IMR-90 (cell line): ENCODE results near the gene TPO. TPM values are rescaled to one million over a fixed set of nuclear protein-coding genes. Genes with fewer than 3 reads are reported as not detected.

Experiments used
- ATAC-seq: fragments of 200-7000 bp; cut with Tn5 transposase; 2 replicates; pipeline ENCODE4 v1.9.1; 2020; ENCODE audit warnings: low read depth, mild to moderate bottlenecking, moderate library complexity
- BruUV-seq: library from RNA; stranded (reverse); fragments of 400-500 nt; replicated peaks from 2 replicates; lab custom pipeline; 2021; lab: Mats Ljungman, UMichigan
- CTCF ChIA-PET: fragments of 300-600 bp; formaldehyde crosslinking; extraction: SDS; loops from one replicate; lab custom pipeline; 2021; ENCODE audit warnings: antibody characterized with exemption; lab: Yijun Ruan, JAX
- POLR2A ChIA-PET: fragments of 300-600 bp; sonication (Branson Sonifier 250); formaldehyde crosslinking; loops from one replicate; lab custom pipeline; 2022; ENCODE audit warnings: antibody characterized with exemption; ENCODE audit not compliant: unreplicated experiment; lab: Charles Lee
- DNase-seq: peaks from one replicate; pipeline ENCODE4 v3.0.0; 2013
- H2AFZ ChIP-seq: replicated peaks from 2 replicates; pipeline ENCODE3; 2013; ENCODE audit warnings: low read length, mild to moderate bottlenecking; ENCODE audit not compliant: poor library complexity
- H2AK5ac ChIP-seq: 2 replicates; pipeline ENCODE4 v1.6.1; 2013; ENCODE audit warnings: low read depth, low read length, inconsistent platforms
- H2AK9ac ChIP-seq: replicated peaks from 2 replicates; pipeline ENCODE3; 2013; ENCODE audit warnings: mild to moderate bottlenecking, low read depth, low read length, moderate library complexity; ENCODE audit not compliant: poor library complexity
- H2BK120ac ChIP-seq: 2 replicates; pipeline ENCODE4 v1.6.1; 2013; ENCODE audit warnings: low read depth, low read length, inconsistent platforms
- H2BK15ac ChIP-seq: 3 replicates; pipeline ENCODE4 v1.6.1; 2013; ENCODE audit warnings: low read depth, low read length, inconsistent platforms
- H2BK20ac ChIP-seq: 2 replicates; pipeline ENCODE4 v1.6.1; 2013; ENCODE audit warnings: low read depth, mild to moderate bottlenecking, inconsistent platforms, low read length, moderate library complexity
- H2BK5ac ChIP-seq: 2 replicates; pipeline ENCODE4 v1.6.1; 2013; ENCODE audit warnings: mild to moderate bottlenecking, low read depth, low read length, inconsistent platforms; ENCODE audit not compliant: poor library complexity, severe bottlenecking
- H3K14ac ChIP-seq: replicated peaks from 2 replicates; pipeline ENCODE4 v1.6.1; 2013; ENCODE audit warnings: low read depth, low read length, inconsistent platforms
- H3K18ac ChIP-seq: 2 replicates; pipeline ENCODE4 v1.6.1; 2013; ENCODE audit warnings: low read depth, low read length, control low read depth
- H3K23ac ChIP-seq: 2 replicates; pipeline ENCODE4 v1.6.1; 2013; ENCODE audit warnings: low read depth, low read length, inconsistent platforms
- H3K27ac ChIP-seq: 2 replicates; pipeline ENCODE4 v1.5.1; 2013; ENCODE audit warnings: mild to moderate bottlenecking, control low read depth, low read length; ENCODE audit not compliant: insufficient read depth
- H3K27me3 ChIP-seq: 2 replicates; pipeline ENCODE4 v1.6.1; 2013; ENCODE audit warnings: low read length; ENCODE audit not compliant: control insufficient read depth, insufficient read depth
- H3K36me3 ChIP-seq: 2 replicates; pipeline ENCODE4 v1.6.1; 2013; ENCODE audit warnings: low read length, mixed read lengths; ENCODE audit not compliant: control insufficient read depth, insufficient read depth
- H3K4ac ChIP-seq: 2 replicates; pipeline ENCODE4 v1.6.1; 2013; ENCODE audit warnings: low read depth, low read length, inconsistent platforms
- H3K4me1 ChIP-seq: 2 replicates; pipeline ENCODE4 v1.6.1; 2013; ENCODE audit warnings: low read length, mixed read lengths; ENCODE audit not compliant: control insufficient read depth, insufficient read depth
- H3K4me2 ChIP-seq: 2 replicates; pipeline ENCODE4 v1.6.1; 2013; ENCODE audit warnings: low read depth, mild to moderate bottlenecking, control low read depth, low read length, moderate library complexity
- H3K4me3 ChIP-seq: 2 replicates; pipeline ENCODE4 v1.5.1; 2013; ENCODE audit warnings: low read depth, mild to moderate bottlenecking, control low read depth, low read length, moderate library complexity; ENCODE audit not compliant: insufficient read depth
- H3K56ac ChIP-seq: 2 replicates; pipeline ENCODE4 v1.6.1; 2013; ENCODE audit warnings: low read length, inconsistent platforms; ENCODE audit not compliant: insufficient read depth; ENCODE audit errors: extremely low read depth
- H3K79me1 ChIP-seq, 2 experiments: 2 replicates each; pipeline ENCODE4 v1.6.1; 2013; ENCODE audit warnings: low read length in 2 of 2, inconsistent platforms in 1 of 2, low read depth in 1 of 2
- H3K9ac ChIP-seq: 2 replicates; pipeline ENCODE4 v1.6.1; 2013; ENCODE audit warnings: low read depth, low read length, control low read depth
- H3K9me1 ChIP-seq: 2 replicates; pipeline ENCODE4 v1.6.1; 2013; ENCODE audit warnings: low read length, inconsistent platforms; ENCODE audit not compliant: insufficient read depth
- H3K9me3 ChIP-seq: 2 replicates; pipeline ENCODE4 v1.6.1; 2013; ENCODE audit warnings: low read length; ENCODE audit not compliant: control insufficient read depth, insufficient read depth
- H4K20me1 ChIP-seq: 2 replicates; pipeline ENCODE4 v1.6.1; 2013; ENCODE audit warnings: low read length, inconsistent platforms; ENCODE audit not compliant: insufficient read depth
- H4K5ac ChIP-seq: 2 replicates; pipeline ENCODE4 v1.6.1; 2013; ENCODE audit warnings: mild to moderate bottlenecking, low read depth, low read length, control low read depth
- H4K8ac ChIP-seq, 2 experiments: 2 replicates each; pipeline ENCODE4 v1.6.1; 2013; ENCODE audit warnings: low read depth in 2 of 2, low read length in 2 of 2, control low read depth in 1 of 2, inconsistent platforms in 1 of 2
- H4K91ac ChIP-seq: 2 replicates; pipeline ENCODE4 v1.6.1; 2013; ENCODE audit warnings: low read depth, low read length, inconsistent platforms; ENCODE audit not compliant: insufficient read depth
- CHD1 ChIP-seq: IDR thresholded peaks from 2 replicates; pipeline ENCODE4 v1.6.1; 2012; ENCODE audit warnings: low read depth, low read length, improper control_type of control experiment
- FOS ChIP-seq: fragments of 150-350 bp; IDR thresholded peaks from 2 replicates; pipeline ENCODE4 v1.6.1; 2016; ENCODE audit warnings: low read depth, low read length
- MAFK ChIP-seq: IDR thresholded peaks from 2 replicates; pipeline ENCODE4 v1.6.1; 2012; ENCODE audit warnings: low read depth, low read length, improper control_type of control experiment
- MAZ ChIP-seq: IDR thresholded peaks from 2 replicates; pipeline ENCODE4 v1.6.1; 2012; ENCODE audit warnings: low read depth, mild to moderate bottlenecking, low read length, improper control_type of control experiment, moderate library complexity, borderline replicate concordance
- MXI1 ChIP-seq: IDR thresholded peaks from 2 replicates; pipeline ENCODE4 v1.6.1; 2012; ENCODE audit warnings: low read depth, mild to moderate bottlenecking, low read length, moderate library complexity, borderline replicate concordance
- NFE2L2 ChIP-seq: fragments of 150-350 bp; IDR thresholded peaks from 2 replicates; pipeline ENCODE4 v1.6.1; 2016; ENCODE audit warnings: low read depth, mild to moderate bottlenecking, low read length
- RAD21 ChIP-seq: IDR thresholded peaks from 2 replicates; pipeline ENCODE4 v1.6.1; 2012; ENCODE audit warnings: low read length, improper control_type of control experiment
- RCOR1 ChIP-seq: IDR thresholded peaks from 2 replicates; pipeline ENCODE4 v1.6.1; 2012; ENCODE audit warnings: mild to moderate bottlenecking, low read length, improper control_type of control experiment; ENCODE audit not compliant: insufficient replicate concordance
- RFX5 ChIP-seq: IDR thresholded peaks from 2 replicates; pipeline ENCODE4 v1.8.0; 2012; ENCODE audit warnings: low read depth, mild to moderate bottlenecking, low read length, moderate library complexity
- SMC3 ChIP-seq: fragments of 150-350 bp; IDR thresholded peaks from 2 replicates; pipeline ENCODE4 v1.6.1; 2016; ENCODE audit warnings: low read depth, mild to moderate bottlenecking, antibody characterized with exemption, low read length, moderate library complexity
- WGBS, 2 experiments: methylation state at CpG; one replicate each; pipeline versions ENCODE4 v1.1.5 to v1.1.7; 2013; ENCODE audit warnings: missing lambda C conversion rate in 2 of 2; ENCODE audit not compliant: insufficient read length in 1 of 2; ENCODE audit errors: extremely low coverage in 2 of 2; 5-methylcytosine and 5-hydroxymethylcytosine counted together
- dilution Hi-C: fragments of 300-500 bp; cut with HindIII; formaldehyde crosslinking; loops from one replicate; pipeline ENCODE4 v1.14.3; 2018; ENCODE audit warnings: low sequenced_read_pairs; ENCODE audit not compliant: unreplicated experiment
- in situ Hi-C: fragments of 300-500 bp; cut with MboI; formaldehyde crosslinking; loops from 3 replicates; pipeline ENCODE4 v1.14.3; 2019; ENCODE audit warnings: low sequenced_read_pairs, inconsistent platforms, mixed read lengths
- intact Hi-C: fragments of 100-400 bp; cut with micrococcal nuclease; formaldehyde crosslinking; loops from 2 replicates; pipeline ENCODE4 v1.10.0; 2022
- polyA plus RNA-seq, 3 experiments: library from polyadenylated mRNA; depleted of rRNA; stranded (reverse); fragments of >200 nt; gene quantifications; 2 replicates each; pipeline ENCODE4 v1.2.3, GENCODE V29; 2012; ENCODE audit warnings: low replicate concordance in 1 of 3
- total RNA-seq: library from RNA; depleted of rRNA; stranded (reverse); fragments of >200 nt; gene quantifications from 2 replicates; pipeline ENCODE4 v1.2.3, GENCODE V29; 2012

The TPO gene
- total and polyA plus RNA-seq, 2 of the 4 experiments (the other 2 are of a cell fraction) = not detected

- in situ Hi-C loops = no loop called here
- Histone ChIP-seq H3K23ac (no peak overlapping the region), H3K4me3 (no peak overlapping the region), H3K36me3 (no peaks in the 10 kb centered on the region), H2BK15ac (no peak overlapping the region), H2AK5ac (no peak overlapping the region), H3K18ac (no peak overlapping the region), H3K9me3 (peaks cover 9% of the 10 kb centered on the region; the same call in 1 of the 2 replicates), H3K27ac (no peak overlapping the region), H2AK9ac (no peak overlapping the region), H3K4ac (no peak overlapping the region), H3K4me2 (no peak overlapping the region), H2AFZ (no peak overlapping the region), H4K91ac (no peak overlapping the region), H3K14ac (no peak overlapping the region), H3K79me1 (no peaks in the 10 kb centered on the region), H2BK20ac (no peak overlapping the region), H2BK5ac (no peak overlapping the region), H4K8ac (no peak overlapping the region), H2BK120ac (no peak overlapping the region), H3K9ac (no peak overlapping the region), H3K4me1 (no peaks in the 10 kb centered on the region), H4K5ac (no peak overlapping the region), H3K9me1 (no peaks in the 10 kb centered on the region), H3K27me3 (no peaks in the 10 kb centered on the region), H3K56ac (no peak overlapping the region), H4K20me1 (no peaks in the 10 kb centered on the region)
- CTCF ChIA-PET = no interaction called here
- TF ChIP-seq SMC3 (no peak), RAD21 (no peak), FOS (no peak), MAFK (no peak), NFE2L2 (no peak), CHD1 (no peak), RFX5 (no peak), MAZ (no peak), RCOR1 (no peak), MXI1 (no peak)
- WGBS, 2 experiments = 37% methylated on average over 6 of the region's 13 CpGs; no CpG with 5 or more reads in 1 of the 2 experiments
- ATAC-seq = no peak
- intact Hi-C loops = no loop called here
- POLR2A ChIA-PET = no interaction called here
- DNase-seq = no peak
- dilution Hi-C loops = no loop called here
- no TSS peak for BruUV-seq
These were observed 67.4 kb downstream of the TPO start for GRCh38 chr2:1480671-1481076.
